CD4-positive, alpha-beta T cell treated with Interleukin-17A for 4 hours (primary cell): Measurements from ENCODE around the gene DNM1L.
"Not testable (repeated sequence)": the region's sequence is repeated elsewhere in the genome, so short reads cannot be mapped to it uniquely, and the experiment has no call there.

ENCODE experiments used
- DNase-seq: peaks from one replicate; pipeline ENCODE4 v3.0.0-alpha.2; 2020; ENCODE audit warnings: mixed read lengths

DNM1L gene

GRCh38 chr12:32698285-32698684 is 19.2 kb downstream of the DNM1L start:
- no peak for DNase-seq

- DNase-seq = not testable (repeated sequence)
Observed at GRCh38 chr12:32699437-32699836, 20.3 kb downstream of the DNM1L start.

- no peak for DNase-seq
Observed at GRCh38 chr12:32702473-32702872, 23.4 kb downstream of the DNM1L start.

GRCh38 chr12:32702946-32703345 is 23.8 kb downstream of the DNM1L start:
- DNase-seq = no peak

- no peak for DNase-seq
Observed at GRCh38 chr12:32705783-32706182, 26.7 kb downstream of the DNM1L start.

- DNase-seq = no peak
Observed at GRCh38 chr12:32706335-32707024, 27.4 kb downstream of the DNM1L start.

- DNase-seq = no peak
Observed at GRCh38 chr12:32708926-32709325, 29.8 kb downstream of the DNM1L start.

GRCh38 chr12:32714772-32715171 is 35.7 kb downstream of the DNM1L start:
- DNase-seq = no peak

- no peak for DNase-seq
Observed at GRCh38 chr12:32718926-32719325, 39.8 kb downstream of the DNM1L start.

GRCh38 chr12:32725308-32725707 is 46.2 kb downstream of the DNM1L start:
- not testable (repeated sequence) for DNase-seq

GRCh38 chr12:32726286-32726685 is 47.2 kb downstream of the DNM1L start:
- DNase-seq = no peak

GRCh38 chr12:32727237-32727636 is 48.1 kb downstream of the DNM1L start:
- DNase-seq = no peak

- DNase-seq = no peak
Observed at GRCh38 chr12:32734952-32735351, 55.9 kb downstream of the DNM1L start.

GRCh38 chr12:32736445-32736844 is 57.3 kb downstream of the DNM1L start:
- no peak for DNase-seq

GRCh38 chr12:32737715-32738114 is 58.6 kb downstream of the DNM1L start:
- DNase-seq = no peak

- no peak for DNase-seq
Observed at GRCh38 chr12:32739279-32739678, 60.2 kb downstream of the DNM1L start.

- no peak for DNase-seq
Observed at GRCh38 chr12:32742133-32742532, 63.0 kb downstream of the DNM1L start.

GRCh38 chr12:32743264-32743663 is 64.2 kb downstream of the DNM1L start:
- no peak for DNase-seq

- DNase-seq = no peak
Observed at GRCh38 chr12:32753605-32754004, 74.5 kb downstream of the DNM1L start.

- no peak for DNase-seq
Observed at GRCh38 chr12:32754111-32754510, 75.0 kb downstream of the DNM1L start.

- peak; percentile 72 for DNase-seq
Observed at GRCh38 chr12:32755051-32755653, 76.1 kb downstream of the DNM1L start.

- DNase-seq = peak; percentile 92
Observed at GRCh38 chr12:32755654-32756475, 76.8 kb downstream of the DNM1L start, which contains the start of gene YARS2. TSS of gene YARS2 (minus strand) at chr12:32755897. CDS start at chr12:32755874, 23 bp downstream.

- no peak for DNase-seq
Observed at GRCh38 chr12:32756476-32757066, 77.5 kb downstream of the DNM1L start.
